ENCODE results near the gene PSPC1.

GRCh38 chr13:19772306-19772705, 10.4 kb downstream of the PSPC1 start:
- no peak for TF ChIP-seq POLR2A (IDR thresholded peaks at IDR 0.05)
- no peak for TF ChIP-seq CTCF (IDR thresholded peaks at IDR 0.05 in 4 of 5, conservative IDR thresholded peaks at IDR 0.05 in 1 of 5)

Measured in gastrocnemius medialis (tissue), 4 donors.